GM19397 (cell line): ENCODE measurements around the gene CNPPD1.

Experiments
- ATAC-seq: cut with Tn5 transposase; IDR thresholded peaks from one replicate; pipeline ENCODE4 v1.9.1; 2021; ENCODE audit warnings: mild to moderate bottlenecking, moderate library complexity; ENCODE audit not compliant: unreplicated experiment

CNPPD1 gene

GRCh38 chr2:219181531-219181930 lies 4.8 kb upstream of the CNPPD1 start:
- no peak for ATAC-seq

- ATAC-seq, result no peak
Measured at GRCh38 chr2:219180961-219181360, 4.2 kb upstream of the CNPPD1 start.

GRCh38 chr2:219179601-219180465 lies 3.1 kb upstream of the CNPPD1 start:
- no peak for ATAC-seq

GRCh38 chr2:219178377-219179175 lies 1.9 kb upstream of the CNPPD1 start:
- ATAC-seq, result peak; percentile 27

- peak; percentile 45 for ATAC-seq
Measured at GRCh38 chr2:219177552-219178376, 1.0 kb upstream of the CNPPD1 start, which contains the start of gene RETREG2. Gene RETREG2, plus strand, starts transcription at chr2:219178275. Its CDS starts 78 bp downstream, at chr2:219178353.

- ATAC-seq, result peak; percentile 15
Measured at GRCh38 chr2:219175928-219176817, 552 bp downstream of the CNPPD1 start.

- ATAC-seq, result no peak
Measured at GRCh38 chr2:219175486-219175885, 1.2 kb downstream of the CNPPD1 start.

- ATAC-seq, result no peak
Measured at GRCh38 chr2:219174801-219175200, 1.9 kb downstream of the CNPPD1 start.

- no peak for ATAC-seq
Measured at GRCh38 chr2:219174146-219174545, 2.6 kb downstream of the CNPPD1 start.

GRCh38 chr2:219173176-219173575 lies 3.5 kb downstream of the CNPPD1 start:
- no peak for ATAC-seq

GRCh38 chr2:219172231-219173154 lies 4.2 kb downstream of the CNPPD1 start:
- ATAC-seq, result no peak

GRCh38 chr2:219171231-219171651 lies 5.5 kb downstream of the CNPPD1 start:
- no peak for ATAC-seq

GRCh38 chr2:219169930-219170654 lies 6.6 kb downstream of the CNPPD1 start, which contains the start of gene SLC23A3:
Gene SLC23A3, minus strand, starts transcription at chr2:219170029. Its CDS starts 45 bp downstream, at chr2:219169984.
- ATAC-seq, result no peak

- ATAC-seq, result no peak
Measured at GRCh38 chr2:219168932-219169331, 7.8 kb downstream of the CNPPD1 start.

GRCh38 chr2:219168526-219168925 lies 8.2 kb downstream of the CNPPD1 start:
- no peak for ATAC-seq

- ATAC-seq, result no peak
Measured at GRCh38 chr2:219167997-219168396, 8.7 kb downstream of the CNPPD1 start.

- ATAC-seq, result no peak
Measured at GRCh38 chr2:219165058-219165911, 11.4 kb downstream of the CNPPD1 start.
